AML-193 (cell line): ENCODE results near the gene PEX11B.

ENCODE experiments used
- DNase-seq, 2 experiments: peaks; one replicate each; lab custom pipeline; 2025; lab: John Stamatoyannopoulos, UW

PEX11B gene

DNA sequence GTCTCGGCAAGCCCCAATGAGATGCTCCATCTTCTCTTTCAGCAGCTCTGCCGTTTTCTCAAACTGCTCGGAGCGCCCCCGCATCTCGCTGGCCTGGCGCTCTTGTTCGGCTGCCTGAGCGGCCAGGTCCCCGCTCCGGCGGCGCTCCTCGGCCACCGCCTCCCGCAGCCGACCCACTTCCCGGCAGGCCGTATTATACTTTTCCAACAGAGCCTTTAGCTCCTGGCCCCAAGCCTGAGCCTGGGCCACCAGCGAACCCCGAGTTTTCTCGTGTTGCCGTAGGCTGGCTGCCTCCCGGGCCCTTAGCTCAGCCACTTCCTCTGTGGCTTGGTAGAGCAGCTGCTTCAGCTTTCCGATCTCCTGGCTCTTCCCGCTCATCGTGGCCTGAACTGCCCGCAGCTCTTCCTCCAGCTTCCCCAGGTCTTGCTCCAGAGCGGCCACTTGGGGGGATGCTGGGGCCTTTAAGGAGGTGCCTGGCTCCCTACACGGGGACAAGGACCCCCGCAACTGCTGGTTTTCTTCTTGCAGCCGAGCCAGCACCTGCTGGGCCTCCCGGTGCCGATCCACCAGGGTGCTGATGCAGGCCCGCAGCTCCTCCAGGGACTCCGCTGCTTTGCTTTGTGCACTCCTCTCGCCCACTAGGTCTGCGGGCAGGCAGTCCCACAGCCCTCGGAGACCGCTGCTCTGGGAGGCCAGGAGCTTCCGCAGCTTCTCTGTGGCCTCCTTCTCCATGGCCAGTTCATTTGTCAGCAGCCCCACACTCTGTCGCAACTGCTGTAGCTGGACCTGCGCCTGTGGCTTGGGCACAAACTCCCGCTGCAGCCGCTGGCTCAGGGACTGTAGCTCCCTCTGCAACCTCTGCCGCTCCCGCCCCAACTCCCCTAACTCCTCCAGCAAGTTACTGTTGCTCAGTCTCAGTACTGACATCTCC, 46.3 kb downstream of the PEX11B start:
- DNase-seq, result peak; percentile 74 to 77

DNA sequence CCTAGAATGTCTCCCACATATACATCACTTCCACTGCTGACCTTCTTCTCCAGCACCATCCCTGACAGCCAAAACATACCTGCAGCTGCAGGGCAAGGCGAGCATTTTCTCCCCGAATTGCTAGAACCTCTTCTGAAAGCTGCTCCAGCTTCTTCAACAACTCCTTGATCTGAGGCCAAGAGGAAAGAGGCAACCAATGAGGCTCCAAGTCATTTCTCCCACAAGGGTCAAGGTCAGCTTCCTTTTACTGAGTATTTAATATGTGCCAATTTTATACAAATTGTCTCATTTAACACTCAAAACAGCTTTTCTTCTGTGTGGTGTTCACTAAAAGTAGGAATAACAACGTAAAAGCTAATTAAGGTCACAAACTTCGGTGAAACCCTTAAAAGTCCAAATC, 50.3 kb downstream of the PEX11B start:
- DNase-seq, result no peak

DNA sequence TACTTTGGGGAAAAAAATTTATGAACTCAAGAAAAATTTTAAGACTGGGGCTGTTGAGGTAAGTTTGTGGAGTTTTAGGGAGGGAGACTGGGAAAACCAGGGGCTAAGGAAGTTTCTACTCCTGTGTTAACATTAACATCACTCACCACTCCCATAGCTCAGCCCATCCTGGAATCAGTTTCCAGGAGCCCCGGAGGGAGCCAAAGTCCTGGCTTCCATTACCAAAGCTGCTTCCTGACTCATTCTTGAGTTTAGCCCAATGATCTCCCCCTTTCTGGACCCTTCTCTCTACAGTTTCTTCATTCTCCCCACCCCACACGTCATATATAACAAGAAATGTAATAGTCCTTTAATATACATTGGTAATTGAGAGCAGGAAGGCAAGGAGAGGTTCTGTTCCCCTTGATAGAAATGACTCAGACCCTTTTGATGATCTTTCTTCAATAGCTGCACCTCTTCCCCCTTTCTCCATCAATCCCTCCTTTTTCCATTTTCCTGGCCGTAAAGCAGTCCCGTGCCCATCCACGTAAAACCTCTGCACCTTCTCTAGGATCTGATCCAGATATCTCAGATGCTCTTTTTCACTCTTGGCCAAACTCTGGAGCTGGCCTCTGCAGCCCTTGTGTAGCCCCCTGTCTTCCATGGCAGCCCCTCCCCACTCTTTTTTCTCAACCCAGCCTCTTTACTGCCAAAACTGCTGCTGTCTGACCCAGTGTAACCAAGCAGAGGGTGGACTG, 55.1 kb downstream of the PEX11B start:
- DNase-seq, result no peak
